Lower leg skin (tissue), 3 donors: Measurements from ENCODE around the gene SLC38A6.

Experiments
- CTCF ChIP-seq, 3 donors: fragments of 450-650 bp; IDR thresholded peaks; one replicate each; pipeline ENCODE4 v1.5.1; 2016; ENCODE audit warnings: antibody characterized with exemption in 3 of 3, mild to moderate bottlenecking in 3 of 3, moderate library complexity in 2 of 3
- POLR2A ChIP-seq, 2 donors: fragments of 450-650 bp; IDR thresholded peaks; one replicate each; pipeline ENCODE4 v1.6.1; 2016 to 2017; ENCODE audit warnings: antibody characterized with exemption in 2 of 2, mild to moderate bottlenecking in 1 of 2, moderate library complexity in 1 of 2

- no peak for TF ChIP-seq POLR2A (IDR thresholded peaks at IDR 0.05)
- TF ChIP-seq CTCF (IDR thresholded peaks at IDR 0.05), result no peak
Measured at GRCh38 chr14:61088081-61088480, 107.0 kb downstream of the SLC38A6 start.
